ENCODE data around the gene PRKAR1B.
"Not testable (repeated sequence)": the region's sequence is repeated elsewhere in the genome, so short reads cannot be mapped to it uniquely, and the experiment has no call there.

PRKAR1B gene

GRCh38 chr7:746155-747061 is 19.3 kb upstream of the PRKAR1B start:
- Histone ChIP-seq H3K27ac (no peak overlapping the region), H3K4me3 (no peak overlapping the region)
- TF ChIP-seq, protein P1, sequence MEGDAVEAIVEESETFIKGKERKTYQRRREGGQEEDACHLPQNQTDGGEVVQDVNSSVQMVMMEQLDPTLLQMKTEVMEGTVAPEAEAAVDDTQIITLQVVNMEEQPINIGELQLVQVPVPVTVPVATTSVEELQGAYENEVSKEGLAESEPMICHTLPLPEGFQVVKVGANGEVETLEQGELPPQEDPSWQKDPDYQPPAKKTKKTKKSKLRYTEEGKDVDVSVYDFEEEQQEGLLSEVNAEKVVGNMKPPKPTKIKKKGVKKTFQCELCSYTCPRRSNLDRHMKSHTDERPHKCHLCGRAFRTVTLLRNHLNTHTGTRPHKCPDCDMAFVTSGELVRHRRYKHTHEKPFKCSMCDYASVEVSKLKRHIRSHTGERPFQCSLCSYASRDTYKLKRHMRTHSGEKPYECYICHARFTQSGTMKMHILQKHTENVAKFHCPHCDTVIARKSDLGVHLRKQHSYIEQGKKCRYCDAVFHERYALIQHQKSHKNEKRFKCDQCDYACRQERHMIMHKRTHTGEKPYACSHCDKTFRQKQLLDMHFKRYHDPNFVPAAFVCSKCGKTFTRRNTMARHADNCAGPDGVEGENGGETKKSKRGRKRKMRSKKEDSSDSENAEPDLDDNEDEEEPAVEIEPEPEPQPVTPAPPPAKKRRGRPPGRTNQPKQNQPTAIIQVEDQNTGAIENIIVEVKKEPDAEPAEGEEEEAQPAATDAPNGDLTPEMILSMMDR (IDR thresholded peaks at IDR 0.05), result no peak
- DNase-seq (ENCODE audit: low spot score), result no peak

GRCh38 chr7:745431-746154 is 18.5 kb upstream of the PRKAR1B start:
- no peak overlapping the region for H3K27ac ChIP-seq
- DNase-seq (ENCODE audit: low spot score), result no peak
- TF ChIP-seq, protein P1 (IDR thresholded peaks at IDR 0.05), result no peak
- no peak overlapping the region for H3K4me3 ChIP-seq

- TF ChIP-seq, protein P1 (IDR thresholded peaks at IDR 0.05), result no peak
- no peak for DNase-seq (ENCODE audit: low spot score)
- no peak overlapping the region for H3K27ac ChIP-seq
- no peak overlapping the region for H3K4me3 ChIP-seq
Observed at GRCh38 chr7:744854-745430, 17.9 kb upstream of the PRKAR1B start.

GRCh38 chr7:744128-744520 is 17.0 kb upstream of the PRKAR1B start:
- H3K27ac ChIP-seq; H3K4me3 ChIP-seq; DNase-seq (ENCODE audit: low spot score): not testable (repeated sequence)

GRCh38 chr7:743341-744127 is 16.5 kb upstream of the PRKAR1B start:
- not testable (repeated sequence) for H3K4me3 ChIP-seq; H3K27ac ChIP-seq; DNase-seq (ENCODE audit: low spot score)

DNA sequence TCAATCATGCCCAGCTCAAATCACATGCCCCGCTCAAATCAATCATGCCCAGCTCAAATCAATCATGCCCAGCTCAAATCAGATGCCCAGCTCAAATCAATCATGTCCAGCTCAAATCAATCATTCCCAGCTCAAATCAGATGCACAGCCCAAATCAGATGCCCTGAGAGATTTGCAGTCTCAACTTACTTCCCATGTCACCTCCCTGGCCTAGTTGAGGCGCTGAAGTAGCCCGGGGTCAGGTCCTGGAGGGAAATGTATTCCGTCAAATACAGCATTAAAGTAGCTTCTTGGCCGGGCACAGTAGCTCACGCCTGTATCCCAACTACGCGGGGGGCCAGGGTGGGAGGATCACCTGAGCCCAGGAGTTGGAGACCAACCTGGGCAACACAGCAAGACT is 15.7 kb upstream of the PRKAR1B start:
- Histone ChIP-seq H3K4me3 (no peak overlapping the region), H3K27ac (no peak overlapping the region)
- TF ChIP-seq, protein P1 (IDR thresholded peaks at IDR 0.05), result no peak
- DNase-seq (ENCODE audit: low spot score), result no peak

- Histone ChIP-seq H3K4me3 (no peak overlapping the region), H3K27ac (no peak overlapping the region)
- no peak for DNase-seq (ENCODE audit: low spot score)
- TF ChIP-seq, protein P1 (IDR thresholded peaks at IDR 0.05), result no peak
Observed at GRCh38 chr7:741850-742249, 14.8 kb upstream of the PRKAR1B start.
